ENCODE data around the gene GABRA5. TPM values are rescaled to one million over a fixed set of nuclear protein-coding genes. Genes with fewer than 3 reads are reported as not detected.

GABRA5 gene
- total and polyA plus RNA-seq, 10 of the 15 experiments (the other 5 are each of a cell fraction or from before 2014, with no cell fraction given): 0.10 TPM; not detected in 9

DNA sequence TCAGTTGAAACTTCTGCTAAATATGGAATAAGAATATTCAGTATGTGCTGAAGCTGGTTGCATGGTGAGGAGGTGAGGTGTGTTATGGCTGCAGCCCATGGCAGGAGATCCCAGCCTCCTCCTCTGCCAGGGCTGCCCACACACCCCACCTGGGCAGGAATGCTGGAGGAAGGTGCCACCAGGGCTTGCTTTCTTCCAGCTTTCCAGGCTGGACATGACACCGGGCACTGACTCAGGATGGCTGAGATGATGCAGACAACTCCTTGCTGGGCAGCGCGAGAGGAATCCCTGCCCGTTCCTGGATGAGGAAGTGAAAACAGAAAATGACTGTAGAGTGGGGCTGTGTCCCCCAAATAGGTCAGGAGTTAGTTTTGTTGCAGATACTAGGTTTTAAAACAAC lies 118.2 kb downstream of the GABRA5 start:
- ChIA-PET RAD21 (ENCODE audit: unreplicated experiment) (no interaction called here), CTCF (no interaction called here), POLR2A (no interaction called here), SMC1A (ENCODE audit: uncharacterized antibody, unreplicated experiment) (no interaction called here)
- no peak overlapping the region for H3K4me2 ChIP-seq (ENCODE audit: control insufficient read depth, insufficient read depth)
- in situ Hi-C loops (cut with MboI): no loop called here
- no peaks in the 10 kb centered on the region for H4K20me1 ChIP-seq (ENCODE audit: control insufficient read depth, insufficient read depth)
- no peak overlapping the region for H3K9ac ChIP-seq (ENCODE audit: control insufficient read depth, insufficient read depth, low read length)
- H3K4me3 ChIP-seq: no peak overlapping the region
- H3K9me3 ChIP-seq (replicated peaks; ENCODE audit: control insufficient read depth, insufficient read depth, low read length): no peaks in the 10 kb centered on the region
- no peaks in the 10 kb centered on the region for H3K4me1 ChIP-seq (ENCODE audit: control insufficient read depth, insufficient read depth, low read length)
- DNase-seq (ENCODE audit: low read depth, low spot score) (no peak), ATAC-seq (no peak), FAIRE-seq (no peak)
- no peak overlapping the region for H3K27ac ChIP-seq (ENCODE audit: control insufficient read depth, insufficient read depth)
- H3K79me2 ChIP-seq (ENCODE audit: control insufficient read depth, insufficient read depth, low read length): no peaks in the 10 kb centered on the region
- BruUV-seq (replicated peaks): no TSS peak
- H2AFZ ChIP-seq (ENCODE audit: control insufficient read depth, low read depth, low read length): no peak overlapping the region
- whole genome bisulfite sequencing (ENCODE audit: insufficient coverage, insufficient replicate concordance, low lambda C conversion rate, missing lambda C conversion rate): 58% methylated on average over 4 of the region's 4 CpGs
- intact Hi-C loops (cut with micrococcal nuclease; ENCODE audit: unreplicated experiment): no loop called here
- TF ChIP-seq, protein P1, sequence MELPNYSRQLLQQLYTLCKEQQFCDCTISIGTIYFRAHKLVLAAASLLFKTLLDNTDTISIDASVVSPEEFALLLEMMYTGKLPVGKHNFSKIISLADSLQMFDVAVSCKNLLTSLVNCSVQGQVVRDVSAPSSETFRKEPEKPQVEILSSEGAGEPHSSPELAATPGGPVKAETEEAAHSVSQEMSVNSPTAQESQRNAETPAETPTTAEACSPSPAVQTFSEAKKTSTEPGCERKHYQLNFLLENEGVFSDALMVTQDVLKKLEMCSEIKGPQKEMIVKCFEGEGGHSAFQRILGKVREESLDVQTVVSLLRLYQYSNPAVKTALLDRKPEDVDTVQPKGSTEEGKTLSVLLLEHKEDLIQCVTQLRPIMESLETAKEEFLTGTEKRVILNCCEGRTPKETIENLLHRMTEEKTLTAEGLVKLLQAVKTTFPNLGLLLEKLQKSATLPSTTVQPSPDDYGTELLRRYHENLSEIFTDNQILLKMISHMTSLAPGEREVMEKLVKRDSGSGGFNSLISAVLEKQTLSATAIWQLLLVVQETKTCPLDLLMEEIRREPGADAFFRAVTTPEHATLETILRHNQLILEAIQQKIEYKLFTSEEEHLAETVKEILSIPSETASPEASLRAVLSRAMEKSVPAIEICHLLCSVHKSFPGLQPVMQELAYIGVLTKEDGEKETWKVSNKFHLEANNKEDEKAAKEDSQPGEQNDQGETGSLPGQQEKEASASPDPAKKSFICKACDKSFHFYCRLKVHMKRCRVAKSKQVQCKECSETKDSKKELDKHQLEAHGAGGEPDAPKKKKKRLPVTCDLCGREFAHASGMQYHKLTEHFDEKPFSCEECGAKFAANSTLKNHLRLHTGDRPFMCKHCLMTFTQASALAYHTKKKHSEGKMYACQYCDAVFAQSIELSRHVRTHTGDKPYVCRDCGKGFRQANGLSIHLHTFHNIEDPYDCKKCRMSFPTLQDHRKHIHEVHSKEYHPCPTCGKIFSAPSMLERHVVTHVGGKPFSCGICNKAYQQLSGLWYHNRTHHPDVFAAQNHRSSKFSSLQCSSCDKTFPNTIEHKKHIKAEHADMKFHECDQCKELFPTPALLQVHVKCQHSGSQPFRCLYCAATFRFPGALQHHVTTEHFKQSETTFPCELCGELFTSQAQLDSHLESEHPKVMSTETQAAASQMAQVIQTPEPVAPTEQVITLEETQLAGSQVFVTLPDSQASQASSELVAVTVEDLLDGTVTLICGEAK (IDR thresholded peaks at IDR 0.05; ENCODE audit: borderline replicate concordance): no peak
- TF ChIP-seq ZNF274 (IDR thresholded peaks at IDR 0.05; ENCODE audit: insufficient read depth, insufficient read length): no peak
- TF ChIP-seq TCF3 (IDR thresholded peaks at IDR 0.05; ENCODE audit: borderline replicate concordance, insufficient read depth, low read depth, low read length): no peak
- TF ChIP-seq ZBED1 (IDR thresholded peaks at IDR 0.05; ENCODE audit: borderline replicate concordance): no peak
- no peak for TF ChIP-seq KLF5 (IDR thresholded peaks at IDR 0.05; ENCODE audit: partially characterized antibody)
- no peak for TF ChIP-seq POLR2A (IDR thresholded peaks at IDR 0.05; ENCODE audit: low read depth, low read length)
- TF ChIP-seq, protein P2, sequence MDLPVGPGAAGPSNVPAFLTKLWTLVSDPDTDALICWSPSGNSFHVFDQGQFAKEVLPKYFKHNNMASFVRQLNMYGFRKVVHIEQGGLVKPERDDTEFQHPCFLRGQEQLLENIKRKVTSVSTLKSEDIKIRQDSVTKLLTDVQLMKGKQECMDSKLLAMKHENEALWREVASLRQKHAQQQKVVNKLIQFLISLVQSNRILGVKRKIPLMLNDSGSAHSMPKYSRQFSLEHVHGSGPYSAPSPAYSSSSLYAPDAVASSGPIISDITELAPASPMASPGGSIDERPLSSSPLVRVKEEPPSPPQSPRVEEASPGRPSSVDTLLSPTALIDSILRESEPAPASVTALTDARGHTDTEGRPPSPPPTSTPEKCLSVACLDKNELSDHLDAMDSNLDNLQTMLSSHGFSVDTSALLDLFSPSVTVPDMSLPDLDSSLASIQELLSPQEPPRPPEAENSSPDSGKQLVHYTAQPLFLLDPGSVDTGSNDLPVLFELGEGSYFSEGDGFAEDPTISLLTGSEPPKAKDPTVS (IDR thresholded peaks at IDR 0.05; ENCODE audit: low read depth, low read length): no peak
- TF ChIP-seq GATAD2B (conservative IDR thresholded peaks at IDR 0.05; ENCODE audit: low read depth): no peak
- H3K27me3 ChIP-seq (replicated peaks in 1 of 2; ENCODE audit: control insufficient read depth in 2 of 2, insufficient read depth in 2 of 2, low read length in 1 of 2): no peaks in the 10 kb centered on the region
- no peaks in the 10 kb centered on the region for H3K36me3 ChIP-seq (ENCODE audit: control insufficient read depth in 2 of 2, insufficient read depth in 2 of 2, low read length in 1 of 2)

Measured in GM12878 (cell line).